HepG2 (cell line): ENCODE results near the gene TMBIM4. TPM values are rescaled to one million over a fixed set of nuclear protein-coding genes. Genes with fewer than 3 reads are reported as not detected.

Experiments used
- AHR ChIP-seq: IDR thresholded peaks from 2 replicates; pipeline ENCODE4 v1.6.1; 2018; ENCODE audit warnings: missing genetic modification reagents, missing compliant biosample characterization
- CBX1 ChIP-seq: IDR thresholded peaks from one replicate; pipeline ENCODE4 v1.6.1; 2016; ENCODE audit warnings: antibody characterized with exemption, low read depth
- CENPT ChIP-seq: sonication (generic); formaldehyde crosslinking; IDR thresholded peaks from 2 replicates; pipeline ENCODE4 v1.8.0; 2022; ENCODE audit warnings: low read depth, mild to moderate bottlenecking, moderate library complexity, missing genetic modification reagents
- ELF3 ChIP-seq: IDR thresholded peaks from 2 replicates; pipeline ENCODE4 v1.6.1; 2016; ENCODE audit warnings: missing genetic modification reagents, missing compliant biosample characterization
- HNRNPL ChIP-seq: fragments of 200-400 bp; formaldehyde crosslinking; IDR thresholded peaks from 2 replicates; pipeline ENCODE4 v1.6.1; 2017; ENCODE audit warnings: mild to moderate bottlenecking, low read depth, low read length
- NCOA5 ChIP-seq: sonication (generic); formaldehyde crosslinking; IDR thresholded peaks from 2 replicates; pipeline ENCODE4 v1.4.0; 2020; ENCODE audit warnings: missing genetic modification reagents
- NR3C1 ChIP-seq: sonication (generic); formaldehyde crosslinking; IDR thresholded peaks from 2 replicates; pipeline ENCODE4 v1.4.0; 2020; ENCODE audit warnings: missing genetic modification reagents
- SIX1 ChIP-seq: sonication (generic); formaldehyde crosslinking; IDR thresholded peaks from 2 replicates; pipeline ENCODE4 v1.4.0; 2020; ENCODE audit warnings: missing genetic modification reagents, borderline replicate concordance
- TARDBP ChIP-seq: sonication (generic); formaldehyde crosslinking; IDR thresholded peaks from 2 replicates; pipeline ENCODE4 v1.8.0; 2022; ENCODE audit warnings: mild to moderate bottlenecking, missing genetic modification reagents
- ZBTB42 ChIP-seq: sonication (generic); formaldehyde crosslinking; IDR thresholded peaks from 2 replicates; pipeline ENCODE4 v1.5.0; 2020; ENCODE audit warnings: mild to moderate bottlenecking, missing genetic modification reagents
- ZNF124 ChIP-seq: sonication (generic); formaldehyde crosslinking; IDR thresholded peaks from 2 replicates; pipeline ENCODE4 v1.4.0; 2020; ENCODE audit warnings: missing genetic modification reagents
- ZNF138 ChIP-seq: sonication (generic); formaldehyde crosslinking; IDR thresholded peaks from 2 replicates; pipeline ENCODE4 v1.5.0; 2020; ENCODE audit warnings: mild to moderate bottlenecking, low read depth, missing genetic modification reagents
- ZNF224 ChIP-seq: sonication (generic); formaldehyde crosslinking; IDR thresholded peaks from 2 replicates; pipeline ENCODE4 v1.5.0; 2020; ENCODE audit warnings: mild to moderate bottlenecking, missing genetic modification reagents
- ZNF556 ChIP-seq: sonication (generic); formaldehyde crosslinking; IDR thresholded peaks from 2 replicates; pipeline ENCODE4 v1.4.0; 2020; ENCODE audit warnings: mild to moderate bottlenecking, missing genetic modification reagents, borderline replicate concordance
- ZNF709 ChIP-seq: sonication (generic); formaldehyde crosslinking; IDR thresholded peaks from 2 replicates; pipeline ENCODE4 v1.5.0; 2020; ENCODE audit warnings: mild to moderate bottlenecking, missing genetic modification reagents
- ZNF772 ChIP-seq: sonication (generic); formaldehyde crosslinking; IDR thresholded peaks from 2 replicates; pipeline ENCODE4 v1.5.0; 2020; ENCODE audit warnings: mild to moderate bottlenecking, missing genetic modification reagents
- ZSCAN30 ChIP-seq: sonication (generic); formaldehyde crosslinking; IDR thresholded peaks from 2 replicates; pipeline ENCODE4 v1.5.0; 2020; ENCODE audit warnings: mild to moderate bottlenecking, missing genetic modification reagents
- polyA plus RNA-seq, 8 experiments: library from polyadenylated mRNA; depleted of rRNA in 3 of 8; stranded (reverse) in 7 of 8; unstranded in 1 of 8; fragments of >200 nt; fragmentation: Illumina TruSeq in 4 of 8; extraction: Trizol in 4 of 8; gene quantifications; 2 replicates each; pipeline versions ENCODE4 v1.2.1 to v1.2.3, GENCODE V29; 2011 to 2016; ENCODE audit warnings: low read depth in 4 of 8, missing spikeins in 1 of 8, mixed read lengths in 1 of 8; ENCODE audit not compliant: insufficient read depth in 1 of 8
- total RNA-seq, 5 experiments: library from RNA; depleted of rRNA; stranded (reverse); fragments of >200 nt; fragmentation: Illumina TruSeq; extraction: Trizol; gene quantifications; 2 replicates each; pipeline ENCODE4 v1.2.3, GENCODE V29; 2016; ENCODE audit warnings: low read depth in 1 of 5
- TF ChIP-seq, protein P1 (sequence below): sonication (generic); formaldehyde crosslinking; IDR thresholded peaks from 2 replicates; pipeline ENCODE4 v1.8.0; 2022; ENCODE audit warnings: missing genetic modification reagents, mild to moderate bottlenecking, inconsistent platforms, borderline replicate concordance
- TF ChIP-seq, protein P2 (sequence below): sonication (generic); formaldehyde crosslinking; IDR thresholded peaks from 2 replicates; pipeline ENCODE4 v1.4.0; 2020; ENCODE audit warnings: missing genetic modification reagents
- TF ChIP-seq, protein P3 (sequence below): sonication (generic); formaldehyde crosslinking; IDR thresholded peaks from 2 replicates; pipeline ENCODE4 v1.8.1; 2023; ENCODE audit warnings: mild to moderate bottlenecking, missing genetic modification reagents, borderline replicate concordance
- TF ChIP-seq, protein P4 (sequence below): IDR thresholded peaks from 2 replicates; pipeline ENCODE4 v1.6.1; 2016; ENCODE audit warnings: missing compliant biosample characterization, missing genetic modification reagents, borderline replicate concordance
- TF ChIP-seq, protein P5 (sequence below): sonication (generic); formaldehyde crosslinking; IDR thresholded peaks from 2 replicates; pipeline ENCODE4 v1.8.0; 2022; ENCODE audit warnings: low read depth, missing genetic modification reagents
- TF ChIP-seq, protein P6 (sequence below): sonication (generic); formaldehyde crosslinking; IDR thresholded peaks from 2 replicates; pipeline ENCODE4 v1.4.0; 2020; ENCODE audit warnings: missing genetic modification reagents

TMBIM4 gene
- total and polyA plus RNA-seq, 2 of the 13 experiments (the other 11 are each of a cell fraction or from before 2014, with no cell fraction given) = 60.5 to 67.7 TPM

DNA sequence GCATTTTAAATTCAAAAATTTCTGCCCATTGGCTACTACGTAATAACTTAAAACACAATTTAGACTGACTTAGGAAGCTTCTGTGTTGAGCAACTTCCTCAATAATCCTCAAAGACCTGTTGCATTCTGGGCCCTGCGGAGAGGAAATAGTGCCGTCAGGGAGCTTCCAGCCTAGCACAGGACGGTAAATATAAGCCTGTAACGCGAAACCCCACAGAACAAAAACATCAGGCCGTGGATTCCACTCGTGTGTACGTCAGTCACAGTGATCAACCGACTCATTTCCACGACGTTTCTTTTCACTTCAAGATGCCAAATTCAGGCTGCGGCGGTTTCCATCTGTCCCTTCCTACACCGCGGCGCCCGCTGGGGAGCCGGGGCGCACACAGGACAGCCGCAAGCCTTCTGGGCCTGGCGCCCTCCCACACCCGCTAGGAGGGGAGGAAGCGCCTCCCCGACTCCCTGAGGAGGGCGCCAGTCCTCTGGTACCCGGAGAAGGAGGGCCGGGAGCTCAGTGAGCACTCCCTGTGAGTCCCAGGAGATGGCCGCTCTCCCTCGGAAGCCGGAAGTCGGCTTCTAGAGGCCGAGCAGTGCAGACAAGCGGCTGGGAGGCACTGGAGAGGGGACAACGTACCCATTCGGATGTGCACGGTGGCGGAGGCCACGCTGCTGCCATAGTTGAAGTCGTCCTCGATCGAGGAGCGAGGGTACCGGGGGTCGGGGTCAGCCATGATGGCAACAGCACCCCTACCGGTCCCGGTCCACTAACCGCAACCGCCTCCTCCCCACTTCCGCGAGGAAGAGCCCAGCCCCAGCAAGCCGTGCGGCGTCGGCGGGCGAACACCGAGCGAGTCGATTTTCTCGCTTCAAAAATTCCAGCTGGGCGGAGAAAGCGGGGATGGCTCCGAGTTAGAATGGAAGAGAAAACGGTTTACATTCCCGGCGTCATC, at the start of gene TMBIM4 (continued):
- TF ChIP-seq, protein P1, sequence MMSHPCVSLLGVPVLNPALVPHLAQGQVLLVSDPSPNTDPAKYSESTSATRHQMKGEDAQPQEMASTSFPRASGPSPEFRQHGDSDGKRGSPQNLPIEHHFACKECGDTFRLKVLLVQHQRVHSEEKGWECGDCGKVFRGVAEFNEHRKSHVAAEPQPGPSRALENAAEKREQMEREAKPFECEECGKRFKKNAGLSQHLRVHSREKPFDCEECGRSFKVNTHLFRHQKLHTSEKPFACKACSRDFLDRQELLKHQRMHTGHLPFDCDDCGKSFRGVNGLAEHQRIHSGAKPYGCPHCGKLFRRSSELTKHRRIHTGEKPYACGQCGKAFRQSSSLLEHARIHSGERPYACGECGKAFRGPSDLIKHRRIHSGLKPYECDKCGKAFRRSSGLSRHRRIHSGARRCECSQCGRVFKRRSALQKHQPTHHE (CRISPR knock-in tag) = peak; percentile 68; the same call in 1 of the 2 replicates
- TF ChIP-seq ZNF138 (CRISPR knock-in tag) = no peak
- TF ChIP-seq ZNF772 (CRISPR knock-in tag) = peak; percentile 67; the same call in 1 of the 2 replicates
- 0 out of 2 replicates have a peak, but pooled peaks have one; percentile 57 for TF ChIP-seq ZBTB42
- no peak for TF ChIP-seq ZNF124 (CRISPR knock-in tag)
- peak; percentile 22; the same call in 1 of the 2 replicates for TF ChIP-seq ZNF709 (CRISPR knock-in tag)
- TF ChIP-seq NR3C1 (CRISPR knock-in tag) = no peak
- peak; percentile 72 for TF ChIP-seq CBX1
- peak; percentile 20 for TF ChIP-seq TARDBP
- TF ChIP-seq, protein P2, sequence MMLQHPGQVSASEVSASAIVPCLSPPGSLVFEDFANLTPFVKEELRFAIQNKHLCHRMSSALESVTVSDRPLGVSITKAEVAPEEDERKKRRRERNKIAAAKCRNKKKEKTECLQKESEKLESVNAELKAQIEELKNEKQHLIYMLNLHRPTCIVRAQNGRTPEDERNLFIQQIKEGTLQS (CRISPR knock-in tag) = peak; percentile 59
- TF ChIP-seq, protein P3, sequence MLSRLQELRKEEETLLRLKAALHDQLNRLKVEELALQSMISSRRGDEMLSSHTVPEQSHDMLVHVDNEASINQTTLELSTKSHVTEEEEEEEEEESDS (CRISPR knock-in tag) = no peak
- TF ChIP-seq HNRNPL = 0 out of 2 replicates have a peak, but pooled peaks have one; percentile 59
- TF ChIP-seq ZSCAN30 = no peak
- no peak for TF ChIP-seq NCOA5 (CRISPR knock-in tag)
- TF ChIP-seq ZNF224 (CRISPR knock-in tag) = peak; percentile 89
- peak; percentile 50 for TF ChIP-seq AHR (CRISPR knock-in tag)
- TF ChIP-seq ELF3 = peak; percentile 92; the same call in 1 of the 2 replicates
- TF ChIP-seq ZNF556 (CRISPR knock-in tag) = peak; percentile 93
- 0 out of 2 replicates have a peak, but pooled peaks have one; percentile 65 for TF ChIP-seq CENPT
- TF ChIP-seq SIX1 (CRISPR knock-in tag) = no peak
- TF ChIP-seq, protein P4, sequence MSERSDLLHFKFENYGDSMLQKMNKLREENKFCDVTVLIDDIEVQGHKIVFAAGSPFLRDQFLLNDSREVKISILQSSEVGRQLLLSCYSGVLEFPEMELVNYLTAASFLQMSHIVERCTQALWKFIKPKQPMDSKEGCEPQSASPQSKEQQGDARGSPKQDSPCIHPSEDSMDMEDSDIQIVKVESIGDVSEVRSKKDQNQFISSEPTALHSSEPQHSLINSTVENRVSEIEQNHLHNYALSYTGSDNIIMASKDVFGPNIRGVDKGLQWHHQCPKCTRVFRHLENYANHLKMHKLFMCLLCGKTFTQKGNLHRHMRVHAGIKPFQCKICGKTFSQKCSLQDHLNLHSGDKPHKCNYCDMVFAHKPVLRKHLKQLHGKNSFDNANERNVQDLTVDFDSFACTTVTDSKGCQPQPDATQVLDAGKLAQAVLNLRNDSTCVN (CRISPR knock-in tag) = peak; percentile 36; the same call in 1 of the 2 replicates
- TF ChIP-seq, protein P5, sequence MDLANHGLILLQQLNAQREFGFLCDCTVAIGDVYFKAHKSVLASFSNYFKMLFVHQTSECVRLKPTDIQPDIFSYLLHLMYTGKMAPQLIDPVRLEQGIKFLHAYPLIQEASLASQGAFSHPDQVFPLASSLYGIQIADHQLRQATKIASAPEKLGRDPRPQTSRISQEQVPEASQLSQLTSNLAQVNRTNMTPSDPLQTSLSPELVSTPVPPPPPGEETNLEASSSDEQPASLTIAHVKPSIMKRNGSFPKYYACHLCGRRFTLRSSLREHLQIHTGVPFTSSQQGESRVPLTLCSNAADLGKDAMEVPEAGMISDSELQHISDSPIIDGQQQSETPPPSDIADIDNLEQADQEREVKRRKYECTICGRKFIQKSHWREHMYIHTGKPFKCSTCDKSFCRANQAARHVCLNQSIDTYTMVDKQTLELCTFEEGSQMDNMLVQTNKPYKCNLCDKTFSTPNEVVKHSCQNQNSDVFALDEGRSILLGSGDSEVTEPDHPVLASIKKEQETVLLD = peak; percentile 78; the same call in 1 of the 2 replicates
- TF ChIP-seq, protein P6, sequence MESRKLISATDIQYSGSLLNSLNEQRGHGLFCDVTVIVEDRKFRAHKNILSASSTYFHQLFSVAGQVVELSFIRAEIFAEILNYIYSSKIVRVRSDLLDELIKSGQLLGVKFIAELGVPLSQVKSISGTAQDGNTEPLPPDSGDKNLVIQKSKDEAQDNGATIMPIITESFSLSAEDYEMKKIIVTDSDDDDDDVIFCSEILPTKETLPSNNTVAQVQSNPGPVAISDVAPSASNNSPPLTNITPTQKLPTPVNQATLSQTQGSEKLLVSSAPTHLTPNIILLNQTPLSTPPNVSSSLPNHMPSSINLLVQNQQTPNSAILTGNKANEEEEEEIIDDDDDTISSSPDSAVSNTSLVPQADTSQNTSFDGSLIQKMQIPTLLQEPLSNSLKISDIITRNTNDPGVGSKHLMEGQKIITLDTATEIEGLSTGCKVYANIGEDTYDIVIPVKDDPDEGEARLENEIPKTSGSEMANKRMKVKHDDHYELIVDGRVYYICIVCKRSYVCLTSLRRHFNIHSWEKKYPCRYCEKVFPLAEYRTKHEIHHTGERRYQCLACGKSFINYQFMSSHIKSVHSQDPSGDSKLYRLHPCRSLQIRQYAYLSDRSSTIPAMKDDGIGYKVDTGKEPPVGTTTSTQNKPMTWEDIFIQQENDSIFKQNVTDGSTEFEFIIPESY = peak; percentile 27; the same call in 1 of the 2 replicates
